HL-60/S4 (cell line): ENCODE results near the gene KRT5.
"Not testable (repeated sequence)": the region's sequence is repeated elsewhere in the genome, so short reads cannot be mapped to it uniquely, and the experiment has no call there.

Experiments
- in situ Hi-C: fragments of 300-500 bp; cut with MboI; formaldehyde crosslinking; loops from 2 replicates; pipeline ENCODE4 v1.14.3; 2022; ENCODE audit warnings: low sequenced_read_pairs

Gene KRT5

DNA sequence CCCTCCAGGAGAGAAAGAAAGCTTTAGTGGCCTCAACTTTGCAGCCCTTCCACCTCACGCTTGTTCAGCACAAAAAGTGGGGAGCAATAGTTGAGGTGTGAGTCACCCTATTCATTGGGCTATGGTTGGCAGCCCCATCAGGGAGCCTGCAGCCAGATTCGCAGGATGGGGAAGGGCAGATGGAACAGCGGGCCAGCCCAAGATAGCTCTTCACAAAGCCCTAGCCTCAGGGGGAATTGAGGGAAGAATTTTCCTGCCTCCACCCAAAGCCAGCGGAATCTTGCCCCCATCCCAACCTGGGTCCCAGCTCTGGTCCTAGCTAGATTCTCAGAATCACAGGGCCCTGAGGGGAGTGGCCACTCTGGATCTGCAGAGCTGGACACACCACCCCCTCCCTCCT is 3.6 kb upstream of the KRT5 start:
- in situ Hi-C loops, result no loop called here

DNA sequence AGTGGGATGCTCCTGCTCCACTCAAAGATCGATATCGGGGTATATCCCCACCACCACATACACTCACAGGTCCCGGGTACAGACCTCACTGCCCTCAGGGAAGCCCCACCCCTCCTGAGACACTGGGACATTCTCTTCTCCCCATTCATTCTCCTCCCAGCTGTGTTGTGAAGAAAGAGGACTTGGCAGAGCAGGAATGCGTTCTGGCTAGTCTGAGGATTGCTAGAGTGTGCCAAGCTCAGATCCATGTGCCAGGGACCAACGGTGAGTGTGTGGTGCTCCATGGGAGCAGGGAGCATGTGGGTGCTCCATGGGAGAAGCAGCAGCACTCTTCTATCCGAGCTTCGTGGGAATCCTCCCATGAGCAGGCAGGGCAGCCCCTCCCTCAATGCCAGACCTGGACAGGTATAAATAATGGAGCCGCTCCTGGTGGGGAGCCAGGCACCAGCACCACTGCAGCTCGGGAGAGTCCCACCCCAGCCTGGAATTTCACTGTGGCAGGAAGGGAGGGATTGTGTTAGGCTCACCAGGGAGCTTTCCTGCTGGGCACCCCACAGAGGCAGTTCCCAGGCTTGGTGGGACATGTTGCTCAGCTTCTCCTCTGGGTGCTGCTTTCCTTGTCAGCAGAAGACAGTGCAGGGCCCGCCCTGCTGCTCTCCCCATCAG is 2.3 kb upstream of the KRT5 start:
- in situ Hi-C loops, result no loop called here

DNA sequence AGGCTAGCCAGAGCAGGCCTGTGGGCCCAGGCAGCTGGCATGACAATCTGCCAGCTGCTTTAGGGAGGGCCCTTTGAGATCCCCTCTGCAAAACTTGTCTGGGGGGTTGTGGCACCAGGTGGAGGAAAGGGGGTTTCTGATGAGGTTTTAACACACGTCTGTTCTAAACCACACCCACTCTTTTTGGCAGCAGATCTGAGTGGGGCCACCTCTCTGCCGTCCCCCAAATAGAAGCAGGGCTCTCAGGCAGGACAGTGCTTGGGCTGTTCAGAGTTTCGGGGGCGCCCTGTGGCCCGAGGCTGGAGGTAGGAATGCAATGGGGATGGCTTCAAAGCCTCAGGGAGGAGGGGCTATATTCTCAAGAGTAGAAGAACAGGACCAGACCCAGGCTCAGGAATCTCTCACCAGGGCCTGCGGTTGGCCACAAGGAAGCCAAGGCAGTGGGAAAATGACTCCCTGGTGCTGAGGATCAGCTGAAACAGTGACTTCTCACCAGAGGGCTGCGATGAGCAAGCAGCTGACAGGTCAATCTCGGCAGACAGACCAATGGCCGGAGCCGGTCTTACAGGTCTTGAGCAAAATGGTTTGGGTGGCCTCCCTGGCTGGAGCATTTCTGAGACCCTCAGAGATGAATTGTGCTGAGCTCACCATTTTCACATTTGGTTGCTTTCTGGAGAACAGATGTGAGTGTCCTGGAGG is 1.5 kb upstream of the KRT5 start:
- in situ Hi-C loops, result no loop called here

DNA sequence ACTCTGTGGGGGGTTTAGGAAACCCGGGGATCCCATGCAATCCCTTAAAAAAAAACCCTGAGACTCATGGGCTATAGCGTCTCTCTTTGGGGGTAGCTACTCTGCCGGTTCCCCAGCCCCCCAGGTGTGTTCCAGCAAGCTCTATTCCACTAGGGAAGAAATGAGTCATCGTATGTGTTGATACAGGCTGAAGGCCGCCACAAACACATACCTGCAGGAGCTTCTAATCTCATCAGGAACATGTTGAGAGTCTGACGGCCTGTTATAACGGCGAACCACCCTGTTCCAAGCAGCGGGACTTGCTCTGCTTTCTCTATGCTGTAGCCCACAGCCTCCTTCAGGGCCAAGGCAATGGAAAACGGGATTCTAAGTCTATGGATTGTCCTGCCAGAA is 977 bp upstream of the KRT5 start:
- in situ Hi-C loops, result no loop called here

DNA sequence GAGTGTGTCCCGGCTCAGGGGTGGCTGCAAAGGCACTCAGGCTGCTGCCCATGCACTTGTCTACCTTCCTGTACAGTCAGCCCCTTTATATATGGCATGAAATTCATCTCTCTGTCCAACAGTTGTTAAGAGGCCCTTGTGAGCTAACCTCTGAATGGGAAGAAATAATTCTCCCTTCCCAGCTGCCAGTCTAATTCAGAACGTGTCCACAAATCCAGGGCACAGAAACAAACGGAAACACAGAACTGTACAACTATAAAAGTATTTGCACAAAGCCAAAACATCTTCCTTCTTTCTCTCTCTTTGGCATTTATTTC is 849 bp downstream of the KRT5 start:
- in situ Hi-C loops, result no loop called here

DNA sequence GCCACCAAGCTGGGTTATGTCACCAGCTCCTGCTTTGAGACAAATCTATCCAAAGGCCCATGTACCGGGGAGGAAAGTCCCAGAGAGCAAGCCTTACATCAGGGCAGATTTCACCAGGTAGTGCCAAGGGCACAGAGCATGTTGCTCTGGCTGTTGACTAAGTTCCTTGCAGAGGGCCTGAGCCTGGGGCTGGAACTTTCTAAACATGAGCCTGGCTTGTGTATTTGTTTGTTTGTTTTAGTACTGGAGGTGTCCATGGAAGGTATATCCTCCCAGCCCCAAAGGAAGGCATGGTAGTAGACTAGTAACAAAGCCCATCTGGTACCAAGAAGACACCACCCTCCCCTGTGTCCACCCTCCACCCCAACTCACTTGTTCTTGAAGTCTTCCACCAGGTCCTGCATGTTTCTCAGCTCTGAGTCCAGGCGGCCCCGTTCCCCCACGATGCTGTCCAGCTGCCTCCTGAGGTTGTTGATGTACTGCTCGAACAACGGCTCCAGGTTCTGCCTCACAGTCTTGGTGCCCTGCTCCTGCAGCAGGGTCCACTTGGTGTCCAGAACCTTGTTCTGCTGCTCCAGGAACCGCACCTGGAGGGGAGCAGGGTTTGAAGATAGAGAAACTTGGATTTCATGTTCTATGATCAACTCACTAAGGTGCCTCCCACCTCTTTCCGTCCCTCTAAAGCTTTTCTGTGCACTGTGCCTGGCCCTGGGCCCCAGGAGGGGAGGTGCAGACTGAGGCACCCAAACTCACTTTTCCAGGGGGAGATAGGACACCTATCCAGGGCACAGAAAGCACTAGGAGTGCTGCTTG is 1.4 kb downstream of the KRT5 start:
- in situ Hi-C loops, result no loop called here

DNA sequence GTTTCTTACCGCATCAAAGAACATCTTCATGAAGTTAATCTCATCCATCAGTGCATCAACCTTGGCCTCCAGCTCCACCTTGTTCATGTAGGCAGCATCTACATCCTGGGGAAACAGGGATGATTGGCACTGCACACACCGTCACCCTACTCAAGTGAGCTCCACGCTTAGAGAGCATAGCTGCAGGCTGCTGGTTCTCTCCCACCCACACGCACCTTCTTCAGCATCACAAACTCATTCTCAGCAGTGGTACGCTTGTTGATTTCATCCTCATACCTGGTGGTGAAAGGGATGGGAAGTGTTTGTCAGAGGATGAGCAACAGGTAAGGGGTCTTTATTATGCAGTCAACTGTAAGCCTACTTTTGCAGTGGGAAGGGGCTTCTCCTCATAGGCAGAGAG is 2.3 kb downstream of the KRT5 start:
- in situ Hi-C loops, result no loop called here

DNA sequence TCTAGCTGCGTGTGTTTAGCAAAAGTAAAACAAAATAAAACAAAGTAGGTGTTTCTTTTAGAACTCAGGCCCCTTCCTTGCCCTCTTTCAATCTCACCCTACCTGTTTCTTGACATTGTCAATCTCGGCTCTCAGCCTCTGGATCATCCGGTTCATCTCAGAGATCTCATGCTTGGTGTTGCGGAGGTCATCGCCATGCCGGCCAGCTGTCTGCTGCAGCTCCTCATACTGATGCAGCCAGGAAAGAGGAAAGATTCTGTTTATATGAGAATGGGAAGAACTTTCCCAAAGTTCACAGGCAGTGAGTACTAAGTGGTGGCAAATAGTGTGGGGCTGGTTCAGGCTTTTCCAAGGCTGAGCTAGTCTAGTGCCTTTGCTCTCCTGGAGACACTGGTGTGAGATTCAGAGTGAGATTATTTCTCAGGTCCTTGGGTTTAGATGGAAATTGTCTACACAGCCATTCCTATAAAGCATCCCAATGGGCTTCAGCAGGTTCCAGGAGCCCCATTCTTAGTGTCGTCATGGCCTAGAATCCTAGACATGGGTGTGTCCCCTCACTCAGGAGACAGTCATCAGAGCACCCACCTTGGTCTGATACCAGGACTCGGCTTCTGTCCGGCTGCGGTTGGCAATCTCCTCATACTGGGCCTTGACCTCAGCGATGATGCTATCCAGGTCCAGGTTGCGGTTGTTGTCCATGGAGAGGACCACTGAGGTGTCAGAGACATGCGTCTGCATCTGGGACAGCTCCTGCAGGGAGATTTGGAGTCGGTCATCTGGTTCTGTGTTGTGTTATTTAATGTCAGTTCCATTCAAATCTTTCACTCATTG is 3.0 kb downstream of the KRT5 start:
- in situ Hi-C loops, result no loop called here

DNA sequence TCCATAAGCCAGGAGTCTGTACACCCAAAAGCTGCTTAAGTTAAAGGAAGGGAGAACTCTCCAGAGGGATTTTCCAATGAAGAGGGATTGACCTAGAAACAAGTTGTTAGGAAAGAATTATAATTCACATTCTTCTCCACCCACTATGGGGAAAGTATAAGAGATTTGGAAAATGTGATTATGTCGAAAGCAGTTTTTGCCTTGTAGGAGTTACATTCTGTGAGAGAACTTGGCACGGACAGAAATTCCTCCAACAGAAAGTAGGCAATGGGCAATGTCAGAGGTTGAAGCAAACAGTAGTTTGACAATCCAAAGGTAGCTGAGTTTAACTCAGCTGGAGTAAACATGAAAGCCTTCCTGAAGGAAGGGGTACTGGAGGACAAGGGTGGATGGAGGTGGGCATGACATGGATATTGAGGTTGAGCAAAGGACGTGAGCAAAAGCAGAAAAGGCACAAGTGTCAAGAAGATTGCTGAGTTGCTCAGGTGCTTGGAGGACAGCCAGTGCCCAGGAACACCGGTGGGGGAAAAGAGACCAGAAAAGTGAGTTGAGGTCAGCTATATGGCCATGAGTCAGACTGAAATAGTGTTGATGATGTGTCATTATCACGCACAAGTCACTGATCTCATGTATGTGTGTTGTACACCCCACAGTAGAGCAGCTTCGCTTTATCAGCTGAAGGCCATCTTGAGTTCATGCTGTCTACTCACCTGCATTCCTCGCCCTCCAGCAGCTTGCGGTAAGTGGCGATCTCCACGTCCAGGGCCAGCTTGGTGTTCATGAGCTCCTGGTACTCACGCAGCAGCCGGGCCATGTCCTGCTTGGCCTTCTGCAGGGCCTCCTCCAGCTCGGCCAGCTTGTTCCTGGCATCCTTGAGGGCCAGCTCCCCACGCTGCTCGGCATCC is 4.0 kb downstream of the KRT5 start:
- in situ Hi-C loops, result no loop called here

DNA sequence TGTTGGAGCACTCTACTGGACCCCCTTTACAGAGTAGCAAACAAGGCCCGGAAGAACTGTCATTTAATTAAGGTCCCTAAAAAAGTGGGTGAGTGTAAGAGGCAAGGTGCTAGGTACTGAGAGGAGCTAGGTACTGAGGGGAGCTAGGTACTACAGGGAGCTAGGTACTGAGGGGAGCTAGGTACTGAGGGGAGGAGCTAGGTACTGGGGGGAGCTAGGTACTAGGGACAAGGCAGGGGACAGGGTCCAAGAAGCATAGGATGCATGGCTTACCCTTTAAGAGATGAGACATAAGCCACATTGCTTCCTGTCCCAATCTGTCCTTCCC is 4.9 kb downstream of the KRT5 start:
- in situ Hi-C loops, result no loop called here

DNA sequence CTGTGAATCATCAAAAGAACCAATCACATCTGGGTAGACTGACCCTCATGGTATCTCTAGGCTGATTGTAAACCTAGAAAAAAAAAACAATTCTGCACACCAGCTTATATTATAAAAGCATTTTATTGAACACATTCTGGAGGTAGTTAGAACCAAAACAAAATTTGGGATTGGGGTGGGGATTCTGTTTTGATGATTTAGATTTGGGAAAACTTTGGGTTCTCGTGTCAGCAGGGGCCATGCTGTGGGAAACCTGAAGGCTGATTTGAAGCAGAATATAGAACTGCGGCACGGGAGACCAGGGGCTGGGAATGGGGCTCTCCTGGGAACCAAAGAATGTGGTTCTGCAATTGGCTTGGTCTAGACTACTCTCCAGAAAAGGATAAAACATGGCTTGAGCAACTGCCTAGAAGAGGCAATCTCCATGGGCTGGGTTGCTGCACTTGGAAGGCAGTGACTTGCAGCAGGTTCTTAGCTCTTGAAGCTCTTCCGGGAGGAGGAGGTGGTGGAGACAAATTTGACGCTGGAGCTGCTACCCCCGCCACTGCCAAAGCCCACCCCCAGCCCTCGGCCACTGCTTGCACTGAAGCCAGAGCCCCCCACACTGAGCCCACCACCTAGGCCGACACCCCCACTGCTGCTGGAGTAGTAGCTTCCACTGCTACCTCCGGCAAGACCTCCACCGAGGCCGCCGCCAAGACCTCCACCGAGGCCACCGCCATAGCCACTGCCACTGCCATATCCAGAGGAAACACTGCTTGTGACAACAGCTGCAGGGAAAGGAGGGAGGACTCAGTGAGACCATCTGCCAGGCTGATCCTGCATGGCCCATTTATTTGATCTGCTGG is 5.5 kb downstream of the KRT5 start:
- in situ Hi-C loops, result no loop called here

DNA sequence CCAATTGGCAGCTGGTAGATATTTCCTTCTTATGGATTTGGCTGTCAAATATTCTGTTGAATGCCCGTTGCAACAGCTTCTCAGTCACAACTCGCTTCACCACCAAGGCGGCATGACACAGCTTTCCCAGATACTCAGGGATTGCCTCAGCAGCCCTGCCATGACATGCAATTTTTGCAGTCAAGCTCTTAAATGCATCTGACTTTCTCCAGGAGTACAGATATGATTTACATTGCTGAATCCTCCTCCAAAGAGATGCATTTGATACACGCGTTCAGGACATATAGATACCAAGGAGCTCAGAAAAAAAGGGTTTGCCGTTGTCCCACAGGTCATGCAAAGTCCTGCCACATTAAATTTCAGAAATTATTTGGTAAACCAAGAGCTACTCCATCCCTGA is 6.5 kb downstream of the KRT5 start:
- in situ Hi-C loops, result no loop called here

DNA sequence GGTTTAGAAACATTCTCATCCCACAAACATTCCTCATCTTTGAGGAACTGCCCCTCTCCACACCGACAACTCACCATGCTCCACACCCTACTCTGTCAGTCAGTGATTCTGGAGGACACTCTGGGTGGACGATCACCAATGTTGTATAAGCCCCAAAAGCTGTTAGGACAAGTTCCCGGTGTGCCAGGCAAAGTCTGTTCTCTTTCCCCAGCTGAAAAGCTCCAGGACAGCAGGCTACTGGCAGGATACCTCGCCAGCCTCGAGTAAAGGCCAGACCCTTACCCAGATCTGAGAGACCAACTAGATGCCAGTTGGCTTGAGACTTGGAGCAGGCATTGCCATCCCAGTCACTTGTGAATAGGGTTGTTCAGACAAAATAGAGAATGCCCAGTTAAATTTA is 12.0 kb downstream of the KRT5 start:
- in situ Hi-C loops, result no loop called here

DNA sequence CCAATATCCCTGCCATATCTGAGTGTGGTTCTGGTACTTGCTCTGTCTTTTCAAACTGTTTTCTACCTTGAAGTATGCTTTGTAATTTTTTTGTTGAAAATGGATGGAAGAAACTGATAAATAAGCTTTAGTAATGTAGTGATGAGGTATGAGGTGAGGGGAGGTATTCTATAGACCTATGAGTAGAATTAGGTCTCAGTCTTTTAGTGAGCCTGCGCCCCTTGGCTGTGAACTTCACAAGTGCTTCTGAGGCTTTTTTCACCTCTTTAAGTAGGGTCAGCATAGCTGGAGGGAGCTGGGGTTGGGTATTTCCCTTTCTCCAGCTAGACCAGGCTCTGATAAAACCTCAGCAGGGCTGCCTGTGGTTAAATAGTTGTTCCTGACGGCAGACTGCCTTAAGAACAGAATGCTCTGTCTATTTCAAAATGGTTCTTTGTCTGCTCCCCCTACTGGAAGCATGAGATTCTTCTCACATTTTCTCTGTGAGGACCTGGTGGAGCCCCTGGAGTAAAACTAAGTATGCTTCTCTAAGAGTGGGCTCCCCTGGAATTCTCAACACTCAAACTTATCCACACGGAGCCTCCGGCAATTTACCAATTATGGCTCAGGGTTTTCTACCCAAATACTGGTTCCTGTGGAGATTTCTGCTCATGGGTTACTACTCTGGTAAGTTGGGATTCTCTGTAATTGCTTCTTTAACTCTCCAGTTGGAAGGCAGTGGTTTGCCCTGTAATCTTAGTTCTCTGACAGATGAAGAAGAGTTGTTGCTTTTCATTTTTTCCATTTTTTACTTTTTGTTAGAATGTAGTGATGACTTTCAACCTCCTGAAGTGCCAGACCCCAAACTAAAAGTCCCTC is 13.1 kb downstream of the KRT5 start:
- in situ Hi-C loops, result no loop called here

DNA sequence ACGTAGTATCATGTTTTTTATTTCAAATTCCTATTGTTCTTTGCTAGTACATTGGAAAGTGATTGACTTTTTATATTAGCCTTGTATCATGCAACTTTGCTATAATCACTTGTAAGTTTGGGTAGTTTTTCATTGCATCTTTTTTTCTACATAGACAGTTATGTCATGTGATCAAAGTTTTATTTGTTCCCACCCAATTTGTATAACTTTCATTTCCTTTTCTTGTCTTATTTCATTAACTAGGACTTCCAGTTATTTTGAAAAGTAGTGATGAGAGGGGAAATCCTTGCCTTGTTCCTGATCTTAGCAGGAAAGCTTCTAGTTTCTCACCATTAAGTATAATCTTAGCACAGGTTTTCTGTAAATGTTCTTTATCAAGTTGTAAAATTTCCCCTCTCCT is 17.3 kb downstream of the KRT5 start:
- in situ Hi-C loops, result no loop called here

DNA sequence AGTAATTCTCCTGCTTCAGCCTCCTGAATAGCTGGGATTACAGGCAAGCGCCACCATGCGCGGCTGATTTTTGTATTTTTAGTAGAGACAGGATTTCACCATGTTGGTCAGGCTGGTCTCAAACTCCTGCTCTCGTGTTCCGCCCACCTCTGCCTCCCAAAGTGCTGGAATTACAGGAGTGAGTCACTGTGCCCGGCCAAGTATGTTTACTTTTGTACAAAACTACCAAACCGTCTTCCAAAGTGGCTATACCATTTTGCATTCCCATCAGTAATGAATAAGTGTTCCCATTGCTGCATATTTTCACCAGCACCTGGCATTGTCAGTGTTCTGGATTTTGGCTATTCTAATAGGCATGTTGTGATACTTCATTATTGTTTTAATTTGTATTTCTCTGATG is 18.7 kb downstream of the KRT5 start:
- in situ Hi-C loops, result no loop called here

DNA sequence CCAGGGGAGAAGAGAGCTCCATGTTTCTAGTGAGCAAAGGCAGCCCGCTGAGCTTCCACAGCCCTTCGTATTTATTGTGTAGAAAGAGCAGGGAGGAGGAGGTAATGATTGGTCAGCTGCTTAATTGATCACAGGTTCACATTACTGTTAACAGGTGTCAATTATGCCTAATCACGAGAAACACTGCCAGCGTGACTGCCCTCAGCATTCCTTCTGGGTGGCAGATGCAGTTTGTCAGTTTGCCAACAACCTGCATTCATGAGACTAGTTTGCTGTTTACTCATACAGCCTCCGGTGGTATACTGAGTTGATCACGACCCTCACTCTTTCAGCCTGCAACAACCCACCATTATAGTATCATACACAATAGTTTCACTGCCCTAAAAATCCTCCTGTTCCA is 19.6 kb downstream of the KRT5 start:
- in situ Hi-C loops, result not testable (repeated sequence)

DNA sequence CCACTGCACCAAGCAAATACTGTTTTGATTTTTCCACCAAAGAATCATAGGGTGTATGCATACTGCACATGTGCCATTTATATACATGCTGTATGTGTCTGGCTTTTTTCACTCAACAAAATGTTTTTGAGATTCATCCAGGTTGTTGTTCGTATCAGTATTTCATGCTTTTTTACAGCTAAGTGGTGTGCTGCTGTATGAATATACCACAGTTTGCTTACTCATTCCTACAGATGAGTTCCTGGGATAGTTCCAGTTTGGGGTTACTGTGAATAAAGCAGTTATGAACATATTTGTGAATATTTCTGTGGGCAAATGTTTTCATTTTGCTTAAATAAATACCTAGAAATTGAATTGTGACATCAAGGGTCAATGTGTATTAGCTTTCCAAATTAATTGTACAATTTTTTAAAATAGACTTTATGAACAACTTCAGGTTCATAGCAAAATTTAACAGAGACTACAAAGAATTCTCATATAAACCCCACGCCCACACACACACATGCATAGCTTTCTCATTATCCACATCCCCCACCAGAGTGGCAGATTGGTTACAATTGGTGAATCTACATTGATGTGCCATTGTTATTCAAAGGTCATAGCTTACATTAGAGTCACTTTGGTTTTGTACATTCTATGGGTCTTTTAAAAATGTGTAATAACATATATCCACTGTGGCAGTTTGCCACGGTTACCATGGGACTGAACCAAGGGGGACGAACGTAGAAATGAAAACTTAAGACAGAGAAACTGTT is 20.2 kb downstream of the KRT5 start:
- in situ Hi-C loops, result no loop called here
